Measurements from ENCODE around the gene NTNG2. TPM values are rescaled to one million over a fixed set of nuclear protein-coding genes. Genes with fewer than 3 reads are reported as not detected.

The NTNG2 gene, protein sequence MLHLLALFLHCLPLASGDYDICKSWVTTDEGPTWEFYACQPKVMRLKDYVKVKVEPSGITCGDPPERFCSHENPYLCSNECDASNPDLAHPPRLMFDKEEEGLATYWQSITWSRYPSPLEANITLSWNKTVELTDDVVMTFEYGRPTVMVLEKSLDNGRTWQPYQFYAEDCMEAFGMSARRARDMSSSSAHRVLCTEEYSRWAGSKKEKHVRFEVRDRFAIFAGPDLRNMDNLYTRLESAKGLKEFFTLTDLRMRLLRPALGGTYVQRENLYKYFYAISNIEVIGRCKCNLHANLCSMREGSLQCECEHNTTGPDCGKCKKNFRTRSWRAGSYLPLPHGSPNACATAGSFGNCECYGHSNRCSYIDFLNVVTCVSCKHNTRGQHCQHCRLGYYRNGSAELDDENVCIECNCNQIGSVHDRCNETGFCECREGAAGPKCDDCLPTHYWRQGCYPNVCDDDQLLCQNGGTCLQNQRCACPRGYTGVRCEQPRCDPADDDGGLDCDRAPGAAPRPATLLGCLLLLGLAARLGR
- not detected in 2 replicates for total RNA-seq

DNA sequence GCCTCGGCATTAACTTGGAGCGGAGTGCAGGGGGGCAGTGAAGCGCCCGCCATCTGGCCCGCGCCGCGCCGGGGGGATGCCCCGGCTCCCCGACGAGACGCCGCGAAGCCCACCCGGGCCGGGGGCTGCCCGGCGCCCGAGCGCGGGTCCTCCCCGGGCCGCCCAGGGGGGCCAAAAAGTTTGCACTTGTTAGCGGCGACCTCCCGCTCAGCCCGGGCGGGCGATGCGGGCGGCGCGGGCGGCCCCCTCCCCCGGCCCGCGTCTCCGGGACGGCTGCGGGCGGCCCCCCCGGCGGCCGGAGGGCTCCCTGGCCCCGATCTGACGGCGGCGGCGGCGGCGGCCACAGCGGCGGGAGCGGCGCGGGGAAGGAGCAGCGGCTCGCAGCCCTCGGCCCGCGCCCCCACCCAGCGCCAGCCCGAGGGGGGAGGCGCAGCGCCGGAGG lies at the start of gene NTNG2:
NTNG2 (plus strand) TSS at position 316 of the 442 bp plus-strand sequence. CDS start 4,774 bp downstream, outside the sequence.

Other genes starting within 250 kb of the NTNG2 start
- 20.0 and 22.2 TPM in 2 replicates for gene MED27, start 82.2 kb upstream of the NTNG2 start, total RNA-seq
- 90.4 and 118 TPM in 2 replicates for gene SETX, start 192.9 kb downstream of the NTNG2 start, total RNA-seq
- gene TTF1, start 244.8 kb downstream of the NTNG2 start, total RNA-seq = 9.9 and 11.8 TPM in 2 replicates
- gene CFAP77, start 248.2 kb downstream of the NTNG2 start, total RNA-seq = not detected in 2 replicates

Measured in nasal cavity respiratory epithelium epithelial cell of viscerocranial mucosa (primary cell).